ENCODE data around the gene SLC39A11. TPM values are rescaled to one million over a fixed set of nuclear protein-coding genes. Genes with fewer than 3 reads are reported as not detected.
"Not testable (repeated sequence)": the region's sequence is repeated elsewhere in the genome, so short reads cannot be mapped to it uniquely, and the experiment has no call there.

Gene SLC39A11
- total RNA-seq, 2 experiments from 2014 or later, result 17.0 to 17.3 TPM

- H3K9me3 Mint-ChIP-seq, result peaks cover 3% of the 10 kb centered on the region
- H3K36me3 Mint-ChIP-seq (ENCODE audit: low read depth), result no peaks in the 10 kb centered on the region
- no peak for DNase-seq
- no peak overlapping the region for H3K27ac Mint-ChIP-seq
- peaks cover 6% of the 10 kb centered on the region for H3K4me1 Mint-ChIP-seq
- ChIA-PET CTCF (no interaction called here), POLR2A (no interaction called here)
- H3K27me3 Mint-ChIP-seq, result no peaks in the 10 kb centered on the region
- no peak overlapping the region for H3K4me3 Mint-ChIP-seq
Observed at GRCh38 chr17:72997559-72997958, 94.9 kb downstream of the SLC39A11 start.

GRCh38 chr17:72996791-72997190 is 95.7 kb downstream of the SLC39A11 start:
- H3K4me1 Mint-ChIP-seq, result peaks cover 9% of the 10 kb centered on the region
- H3K9me3 Mint-ChIP-seq, result peaks cover 3% of the 10 kb centered on the region
- no peak for DNase-seq
- H3K27me3 Mint-ChIP-seq, result no peaks in the 10 kb centered on the region
- H3K36me3 Mint-ChIP-seq (ENCODE audit: low read depth), result no peaks in the 10 kb centered on the region
- no peak overlapping the region for H3K4me3 Mint-ChIP-seq
- ChIA-PET POLR2A (no interaction called here), CTCF (no interaction called here)
- H3K27ac Mint-ChIP-seq, result no peak overlapping the region

DNA sequence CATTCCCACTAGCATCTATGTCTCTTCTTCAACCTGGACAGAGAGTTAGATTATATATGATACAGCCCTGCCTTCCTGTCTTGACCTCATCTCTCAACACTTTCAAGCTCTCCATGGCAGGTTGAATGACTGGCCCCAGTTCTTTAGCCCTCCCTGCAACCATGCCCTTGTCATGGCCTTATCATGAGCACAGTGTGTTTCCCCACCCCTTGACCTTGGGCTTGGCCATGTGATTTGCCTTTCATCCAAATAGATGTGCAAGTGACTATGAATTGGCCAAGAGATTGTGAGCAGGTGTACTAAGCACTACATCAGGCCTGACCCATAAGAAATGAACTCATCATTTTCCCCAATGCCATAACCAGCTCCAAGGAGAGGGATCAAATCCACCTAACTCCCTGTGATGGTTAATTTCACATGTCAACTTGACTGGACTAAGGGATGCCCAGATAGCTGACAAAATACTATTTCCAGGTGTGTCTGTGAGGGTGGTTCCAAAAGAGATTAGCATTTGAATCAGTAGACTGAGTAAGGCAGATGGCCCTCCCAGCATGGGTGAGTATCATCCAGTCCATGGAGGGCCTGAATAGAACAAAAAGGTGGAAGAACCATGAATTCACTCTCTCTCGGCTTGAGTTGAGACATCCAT is 97.4 kb downstream of the SLC39A11 start:
- Mint-ChIP-seq H3K4me3 (no peak overlapping the region), H3K4me1 (peaks cover 9% of the 10 kb centered on the region), H3K36me3 (ENCODE audit: low read depth) (no peaks in the 10 kb centered on the region), H3K9me3 (peaks cover 3% of the 10 kb centered on the region), H3K27me3 (no peaks in the 10 kb centered on the region), H3K27ac (no peak overlapping the region)
- no peak for DNase-seq
- ChIA-PET POLR2A (no interaction called here), CTCF (interaction anchor here (1.1 to 1.4 kb wide), 2 partner anchors 9 kb away, joined by 5 read pairs; no protein-coding TSS in a partner anchor)

- H3K27me3 Mint-ChIP-seq; H3K9me3 Mint-ChIP-seq; H3K27ac Mint-ChIP-seq; H3K4me3 Mint-ChIP-seq; H3K36me3 Mint-ChIP-seq (ENCODE audit: low read depth); POLR2A ChIA-PET; CTCF ChIA-PET; DNase-seq: not testable (repeated sequence)
- H3K4me1 Mint-ChIP-seq, result peaks cover 10% of the 10 kb centered on the region
Observed at GRCh38 chr17:72992783-72993467, 99.6 kb downstream of the SLC39A11 start.

DNA sequence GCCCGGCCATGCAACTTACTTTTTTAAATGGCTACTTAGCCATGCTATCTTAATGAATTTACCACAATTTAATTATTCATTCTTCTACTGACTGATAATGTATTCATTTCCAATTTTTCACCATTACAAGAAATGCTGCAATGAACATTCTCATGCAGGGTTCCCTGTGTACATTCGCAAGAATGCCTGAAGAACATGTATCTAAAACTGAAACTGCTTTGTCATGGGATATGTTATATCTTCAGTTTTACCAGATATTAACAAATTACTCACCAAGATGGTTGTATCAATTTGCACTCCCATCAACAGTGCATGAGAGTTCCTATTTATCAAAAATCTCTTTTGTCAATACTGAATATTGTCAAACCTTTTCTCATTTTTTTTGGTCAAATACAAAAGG is 100.8 kb downstream of the SLC39A11 start:
- ChIA-PET POLR2A (no interaction called here), CTCF (no interaction called here)
- Mint-ChIP-seq H3K4me3 (no peak overlapping the region), H3K4me1 (peaks cover 10% of the 10 kb centered on the region), H3K27me3 (no peaks in the 10 kb centered on the region), H3K36me3 (ENCODE audit: low read depth) (no peaks in the 10 kb centered on the region), H3K27ac (no peak overlapping the region), H3K9me3 (peaks cover 3% of the 10 kb centered on the region)
- DNase-seq, result no peak

DNA sequence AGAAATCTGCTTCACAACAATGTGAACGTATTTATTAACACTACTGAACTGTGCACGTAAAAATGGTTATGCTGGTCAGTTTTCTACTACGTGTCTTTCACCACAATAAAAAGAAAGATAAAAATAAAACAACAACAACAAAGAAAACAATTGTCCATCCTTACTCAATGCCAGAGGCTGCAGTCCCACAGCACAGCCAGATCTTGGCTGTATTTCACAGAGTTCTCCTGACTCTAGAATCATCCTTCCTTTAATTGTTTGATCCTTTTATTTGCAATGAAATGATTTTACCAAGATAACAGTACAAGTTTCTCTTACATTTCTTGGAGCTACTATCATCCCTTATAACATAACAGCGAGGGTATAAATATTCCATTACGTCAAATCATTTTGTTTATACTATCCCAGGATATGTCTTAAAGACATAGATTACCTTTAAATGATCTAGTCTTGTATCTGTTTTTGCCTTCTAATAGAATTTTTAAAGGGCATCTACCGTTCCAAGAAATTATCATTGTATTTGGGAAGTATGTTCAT is 103.3 kb downstream of the SLC39A11 start:
- Mint-ChIP-seq H3K4me1 (peaks cover 10% of the 10 kb centered on the region), H3K4me3 (no peak overlapping the region), H3K27ac (no peak overlapping the region), H3K27me3 (no peaks in the 10 kb centered on the region), H3K36me3 (ENCODE audit: low read depth) (no peaks in the 10 kb centered on the region), H3K9me3 (no peaks in the 10 kb centered on the region)
- DNase-seq, result no peak
- ChIA-PET POLR2A (no interaction called here), CTCF (interaction anchor here (1.0 to 1.6 kb wide), 2 partner anchors 262 to 432 kb away, joined by 3 to 4 read pairs; no protein-coding TSS in a partner anchor)

DNA sequence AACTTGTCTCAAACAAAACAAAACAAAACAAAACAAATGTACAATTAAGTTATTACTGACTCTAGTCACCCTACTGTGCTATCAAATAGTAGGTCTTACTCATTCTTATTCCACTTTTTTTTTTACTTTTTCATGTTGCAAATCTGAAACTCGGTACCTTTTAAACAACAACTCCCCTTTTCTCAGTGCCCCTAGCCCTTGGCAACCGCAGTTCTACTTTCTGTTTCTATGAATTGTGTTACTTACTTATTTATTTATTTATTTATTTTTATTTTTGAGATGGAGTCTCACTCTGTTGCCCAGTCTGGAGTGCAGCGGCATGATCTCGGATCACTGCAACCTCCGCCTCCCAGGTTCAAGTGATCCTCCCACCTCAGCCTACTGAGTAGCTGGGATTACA is 104.0 kb downstream of the SLC39A11 start:
- no peaks in the 10 kb centered on the region for H3K27me3 Mint-ChIP-seq
- CTCF ChIA-PET, result interaction anchor here (1.4 kb wide), 1 partner anchor 12 kb away, joined by 3 read pairs; no protein-coding TSS in a partner anchor
- H3K27ac Mint-ChIP-seq, result no peak overlapping the region
- peaks cover 10% of the 10 kb centered on the region for H3K4me1 Mint-ChIP-seq
- no peak for DNase-seq
- no peaks in the 10 kb centered on the region for H3K9me3 Mint-ChIP-seq
- no peak overlapping the region for H3K4me3 Mint-ChIP-seq
- POLR2A ChIA-PET, result no interaction called here
- no peaks in the 10 kb centered on the region for H3K36me3 Mint-ChIP-seq (ENCODE audit: low read depth)

GRCh38 chr17:72987166-72987565 is 105.3 kb downstream of the SLC39A11 start:
- Mint-ChIP-seq H3K4me3 (no peak overlapping the region), H3K27me3 (no peaks in the 10 kb centered on the region), H3K9me3 (no peaks in the 10 kb centered on the region), H3K27ac (no peak overlapping the region), H3K36me3 (ENCODE audit: low read depth) (no peaks in the 10 kb centered on the region), H3K4me1 (peaks cover 1% of the 10 kb centered on the region)
- ChIA-PET CTCF (interaction anchor here (1.0 to 3.9 kb wide), 6 partner anchors 11 to 383 kb away, joined by 3 to 36 read pairs (median 10); no protein-coding TSS in a partner anchor), POLR2A (no interaction called here)
- no peak for DNase-seq

- Mint-ChIP-seq H3K36me3 (ENCODE audit: low read depth) (no peaks in the 10 kb centered on the region), H3K9me3 (no peaks in the 10 kb centered on the region), H3K4me1 (peaks cover 1% of the 10 kb centered on the region), H3K4me3 (no peak overlapping the region), H3K27ac (no peak overlapping the region), H3K27me3 (no peaks in the 10 kb centered on the region)
- CTCF ChIA-PET, result interaction anchor here (0.5 to 3.9 kb wide), 30 partner anchors 8 to 429 kb away, joined by 3 to 36 read pairs (median 5); partner anchors contain the start of genes SLC39A11 and SSTR2
- POLR2A ChIA-PET, result interaction anchor here (0.9 to 1.1 kb wide), 2 partner anchors 25 to 259 kb away, joined by 3 read pairs; no protein-coding TSS in a partner anchor
- peak; percentile 62 for DNase-seq
Observed at GRCh38 chr17:72985882-72986720, 106.4 kb downstream of the SLC39A11 start.

DNA sequence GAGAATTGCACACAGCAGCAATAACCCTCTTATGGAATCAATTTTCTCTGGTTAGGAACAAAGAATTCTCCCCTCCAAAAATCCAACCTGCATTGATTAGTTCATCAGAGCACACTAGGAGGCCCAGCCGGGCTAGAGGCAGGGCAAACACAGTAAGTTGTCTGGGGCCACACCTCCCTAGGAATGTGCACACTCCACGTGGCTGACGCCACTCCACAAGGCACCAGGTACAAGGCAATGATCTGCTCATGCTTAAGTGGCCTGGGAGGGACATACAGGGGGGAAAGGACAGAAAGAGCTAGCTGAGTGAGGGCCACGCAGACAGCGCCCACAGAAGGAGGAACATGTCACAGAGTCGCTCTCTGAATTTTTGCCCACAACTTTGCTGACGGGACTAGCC is 107.6 kb downstream of the SLC39A11 start:
- CTCF ChIA-PET, result interaction anchor here (0.7 to 3.9 kb wide), 7 partner anchors 171 to 428 kb away, joined by 3 to 36 read pairs (median 7); no protein-coding TSS in a partner anchor
- H3K4me3 Mint-ChIP-seq, result no peak overlapping the region
- no peaks in the 10 kb centered on the region for H3K27me3 Mint-ChIP-seq
- H3K36me3 Mint-ChIP-seq (ENCODE audit: low read depth), result no peaks in the 10 kb centered on the region
- DNase-seq, result no peak
- H3K27ac Mint-ChIP-seq, result no peak overlapping the region
- peaks cover 1% of the 10 kb centered on the region for H3K4me1 Mint-ChIP-seq
- POLR2A ChIA-PET, result no interaction called here
- no peaks in the 10 kb centered on the region for H3K9me3 Mint-ChIP-seq

DNA sequence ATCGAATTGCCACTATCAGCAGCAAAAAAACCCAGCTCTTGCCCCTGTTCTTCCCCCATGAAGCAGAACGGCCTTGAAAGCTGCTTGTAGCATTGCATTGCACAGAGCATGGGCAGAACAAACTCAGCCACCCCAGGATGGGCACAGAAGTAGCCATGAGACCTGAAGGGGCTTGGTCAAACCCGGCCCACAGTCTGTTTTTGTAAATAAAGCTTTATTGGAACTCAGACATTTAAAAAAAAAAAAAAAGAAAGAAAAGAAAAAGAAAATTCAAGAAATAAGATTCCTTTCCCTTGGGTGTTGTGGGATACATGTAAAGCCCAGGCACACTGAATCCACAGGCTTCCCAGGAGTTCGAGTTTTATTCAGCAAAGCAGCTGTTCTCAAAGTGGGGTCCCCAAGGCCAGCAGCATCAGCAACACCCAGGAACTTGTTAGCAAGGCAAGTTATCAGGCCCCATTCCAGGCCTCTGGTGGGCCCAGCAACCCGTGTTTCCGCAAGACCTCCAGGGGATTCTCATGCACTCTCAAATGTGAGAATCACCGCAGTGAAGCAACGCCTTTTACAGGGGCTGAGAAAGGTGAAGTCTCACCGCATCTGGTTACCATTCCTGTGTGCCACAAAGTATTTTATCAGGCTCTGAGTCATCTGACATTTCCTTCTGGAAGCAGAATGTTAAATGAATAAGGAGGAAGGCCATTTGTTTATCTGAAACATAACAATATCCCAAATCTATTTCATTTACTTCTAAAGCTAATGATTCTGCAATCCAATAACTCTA is 108.2 kb downstream of the SLC39A11 start:
- no peak overlapping the region for H3K4me3 Mint-ChIP-seq
- ChIA-PET CTCF (interaction anchor here (1.3 to 3.9 kb wide), 4 partner anchors 172 to 427 kb away, joined by 3 to 36 read pairs (median 6); no protein-coding TSS in a partner anchor), POLR2A (interaction anchor here (0.8 kb wide), 1 partner anchor 16 kb away, joined by 3 read pairs; no protein-coding TSS in a partner anchor)
- no peak overlapping the region for H3K27ac Mint-ChIP-seq
- H3K36me3 Mint-ChIP-seq (ENCODE audit: low read depth), result no peaks in the 10 kb centered on the region
- H3K27me3 Mint-ChIP-seq, result no peaks in the 10 kb centered on the region
- DNase-seq, result no peak
- no peaks in the 10 kb centered on the region for H3K9me3 Mint-ChIP-seq
- peaks cover 1% of the 10 kb centered on the region for H3K4me1 Mint-ChIP-seq

GRCh38 chr17:72982680-72983079 is 109.8 kb downstream of the SLC39A11 start:
- H3K36me3 Mint-ChIP-seq (ENCODE audit: low read depth), result no peaks in the 10 kb centered on the region
- no peaks in the 10 kb centered on the region for H3K27me3 Mint-ChIP-seq
- H3K4me1 Mint-ChIP-seq, result peaks cover 10% of the 10 kb centered on the region
- no peaks in the 10 kb centered on the region for H3K9me3 Mint-ChIP-seq
- no peak overlapping the region for H3K27ac Mint-ChIP-seq
- no peak for DNase-seq
- POLR2A ChIA-PET, result no interaction called here
- CTCF ChIA-PET, result interaction anchor here (0.7 kb wide), 1 partner anchor 256 kb away, joined by 3 read pairs; no protein-coding TSS in a partner anchor
- no peak overlapping the region for H3K4me3 Mint-ChIP-seq

Data from activated CD4-positive, alpha-beta memory T cell treated with anti-CD3 and anti-CD28 coated beads, Interleukin-2, amount 10 ng/mL, durations not matched to agents 7 days and 5 days (primary cell).